Fibroblast of pulmonary artery (primary cell): ENCODE measurements around the gene ANO2.

Experiments
- DNase-seq: peaks from one replicate; pipeline ENCODE4 v3.0.0-alpha.2; 2010; ENCODE audit warnings: low read depth
- H3K4me3 ChIP-seq: replicated peaks from 2 replicates; pipeline ENCODE4 v1.5.1; 2011; ENCODE audit warnings: low read depth, mild to moderate bottlenecking, control low read depth, low read length, moderate library complexity
- TF ChIP-seq, protein P1 (sequence below): IDR thresholded peaks from 2 replicates; pipeline ENCODE4 v1.5.1; 2011; ENCODE audit warnings: mild to moderate bottlenecking, control low read depth, low read length, inconsistent platforms; ENCODE audit errors: missing control alignments

Gene ANO2

DNA sequence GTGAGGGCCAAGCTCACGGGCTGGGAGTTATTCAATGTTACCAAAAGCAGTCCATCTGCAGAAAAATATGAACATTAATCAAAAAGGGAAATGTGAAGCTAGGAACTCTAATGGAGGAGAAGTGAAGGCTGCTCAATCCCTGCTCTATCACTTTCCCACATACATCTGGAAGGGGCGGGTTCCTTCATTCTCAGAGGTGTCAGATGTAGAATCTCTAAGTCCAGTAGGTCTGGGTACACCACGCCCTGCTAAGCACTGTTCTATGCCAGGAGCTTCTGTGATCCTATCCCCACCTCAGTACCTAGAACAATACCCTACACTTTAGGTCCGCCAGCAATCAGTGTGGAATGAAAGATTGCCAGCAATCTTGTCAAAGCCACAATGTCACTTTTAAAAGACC, 37.0 kb upstream of the ANO2 start:
- TF ChIP-seq, protein P1, sequence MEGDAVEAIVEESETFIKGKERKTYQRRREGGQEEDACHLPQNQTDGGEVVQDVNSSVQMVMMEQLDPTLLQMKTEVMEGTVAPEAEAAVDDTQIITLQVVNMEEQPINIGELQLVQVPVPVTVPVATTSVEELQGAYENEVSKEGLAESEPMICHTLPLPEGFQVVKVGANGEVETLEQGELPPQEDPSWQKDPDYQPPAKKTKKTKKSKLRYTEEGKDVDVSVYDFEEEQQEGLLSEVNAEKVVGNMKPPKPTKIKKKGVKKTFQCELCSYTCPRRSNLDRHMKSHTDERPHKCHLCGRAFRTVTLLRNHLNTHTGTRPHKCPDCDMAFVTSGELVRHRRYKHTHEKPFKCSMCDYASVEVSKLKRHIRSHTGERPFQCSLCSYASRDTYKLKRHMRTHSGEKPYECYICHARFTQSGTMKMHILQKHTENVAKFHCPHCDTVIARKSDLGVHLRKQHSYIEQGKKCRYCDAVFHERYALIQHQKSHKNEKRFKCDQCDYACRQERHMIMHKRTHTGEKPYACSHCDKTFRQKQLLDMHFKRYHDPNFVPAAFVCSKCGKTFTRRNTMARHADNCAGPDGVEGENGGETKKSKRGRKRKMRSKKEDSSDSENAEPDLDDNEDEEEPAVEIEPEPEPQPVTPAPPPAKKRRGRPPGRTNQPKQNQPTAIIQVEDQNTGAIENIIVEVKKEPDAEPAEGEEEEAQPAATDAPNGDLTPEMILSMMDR: no peak
- no peak overlapping the region for H3K4me3 ChIP-seq
- DNase-seq: no peak

- no peak overlapping the region for H3K4me3 ChIP-seq
- DNase-seq: no peak
- TF ChIP-seq, protein P1: no peak
Observed at GRCh38 chr12:5977556-5977955, 32.5 kb upstream of the ANO2 start.

- DNase-seq: no peak
- no peak overlapping the region for H3K4me3 ChIP-seq
- TF ChIP-seq, protein P1: no peak
Observed at GRCh38 chr12:5976711-5977110, 31.7 kb upstream of the ANO2 start.

DNA sequence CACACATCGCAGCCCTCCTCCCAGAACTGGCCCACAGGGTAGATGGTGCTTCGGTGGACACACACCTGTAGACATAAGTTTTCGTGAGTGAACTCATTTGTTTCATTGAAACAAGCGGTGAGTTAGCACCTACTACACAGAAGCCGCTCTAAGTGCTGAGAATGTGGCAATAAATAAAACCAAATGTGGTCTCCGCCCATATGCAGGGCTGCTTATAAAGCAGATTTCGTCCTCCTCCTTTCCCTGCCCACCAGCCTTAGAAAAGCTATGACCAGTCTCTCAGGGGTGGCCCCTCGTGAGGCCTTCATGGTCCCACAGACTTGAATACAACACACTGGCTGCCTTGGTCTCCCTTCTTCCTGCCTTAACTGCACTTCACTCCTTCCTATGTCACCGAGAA, 31.1 kb upstream of the ANO2 start:
- TF ChIP-seq, protein P1: no peak

GRCh38 chr12:5973461-5974115, 28.5 kb upstream of the ANO2 start:
- no peak for DNase-seq
- TF ChIP-seq, protein P1: no peak
- no peak overlapping the region for H3K4me3 ChIP-seq

More for the DNA sequence above, 31.1 kb upstream of the ANO2 start:
- no peak overlapping the region for H3K4me3 ChIP-seq
- DNase-seq: no peak

GRCh38 chr12:5972387-5972786, 27.3 kb upstream of the ANO2 start:
- TF ChIP-seq, protein P1: no peak
- H3K4me3 ChIP-seq: no peak overlapping the region
- no peak for DNase-seq

DNA sequence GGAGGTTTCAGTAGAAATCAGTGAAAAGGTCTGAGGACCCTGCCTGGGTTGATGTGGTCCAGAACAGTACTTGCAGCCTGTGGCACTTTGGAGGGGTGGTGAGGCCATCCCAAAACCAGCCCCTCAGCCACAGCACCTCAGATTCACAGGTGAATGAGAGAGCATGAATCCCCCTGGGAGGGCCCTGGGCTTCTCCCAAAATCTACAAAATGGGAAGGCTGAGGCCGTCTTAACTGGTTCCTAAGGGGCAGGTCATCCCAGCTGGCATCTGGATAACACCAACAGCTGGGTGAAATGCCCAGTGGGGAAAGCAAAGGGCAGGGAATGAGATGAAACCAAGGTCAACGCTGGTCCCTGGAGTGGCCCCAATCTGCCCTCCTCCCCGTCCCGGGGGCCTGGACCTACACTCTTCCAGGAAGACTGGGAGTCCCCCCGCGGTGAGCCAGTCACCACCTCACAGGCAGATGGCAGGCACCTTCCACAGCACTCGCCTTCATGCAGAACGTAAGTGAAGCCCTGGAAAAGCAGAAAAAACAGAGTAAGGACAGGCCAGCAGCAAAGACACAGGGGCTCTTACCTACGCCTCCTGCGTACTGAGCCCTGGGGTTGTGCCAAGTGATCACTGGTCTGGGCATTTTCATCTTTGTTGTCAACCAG, 26.3 kb upstream of the ANO2 start:
- TF ChIP-seq, protein P1: no peak
- H3K4me3 ChIP-seq: no peak overlapping the region
- DNase-seq: no peak
